T-helper 2 cell (primary cell): ENCODE results near the gene MIER2.

Experiments used
- DNase-seq, 5 experiments: peaks; one replicate each; pipeline versions ENCODE4 v3.0.0 to v3.0.0-alpha.2; 2012 to 2022

Gene MIER2

DNA sequence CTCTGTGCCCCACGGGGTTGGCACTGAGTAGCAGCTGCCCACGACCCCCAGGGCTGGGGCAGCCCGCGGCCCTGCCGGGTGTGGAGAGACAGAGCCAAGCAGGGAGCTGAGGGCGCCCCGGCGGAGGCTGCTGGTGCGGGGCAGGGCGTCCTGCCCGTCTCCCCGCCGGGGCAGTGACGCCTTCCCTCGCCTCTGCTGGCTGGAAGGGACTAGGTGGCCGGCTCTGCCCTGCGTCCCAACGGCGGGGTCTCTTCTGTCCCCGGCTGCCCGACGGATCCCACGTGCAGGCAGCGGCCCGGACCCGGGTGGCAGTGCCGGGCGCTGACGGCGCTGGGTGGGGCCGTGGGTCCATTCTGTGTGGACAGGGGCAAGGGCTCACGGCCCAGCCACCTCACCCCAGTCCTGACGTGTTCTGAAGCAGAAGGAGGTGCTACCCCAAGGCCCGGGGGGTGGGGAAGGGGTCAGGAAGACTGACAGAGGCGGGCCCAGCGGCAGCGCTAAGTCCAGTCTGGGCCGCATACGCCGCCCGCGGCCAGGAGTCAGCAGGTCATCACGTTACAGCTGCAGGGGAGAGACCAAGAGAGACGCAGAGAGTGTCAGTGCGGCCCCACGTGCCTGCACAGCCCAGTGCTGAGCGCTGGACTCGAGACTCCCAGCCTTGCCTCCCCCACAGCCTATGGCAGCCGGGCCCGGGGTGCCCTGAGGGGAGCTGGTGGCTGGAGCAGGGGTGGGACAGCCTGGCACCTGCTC lies 38.3 kb downstream of the MIER2 start:
- no peak for DNase-seq

- DNase-seq, result no peak
Observed at GRCh38 chr19:305240-306150, 39.1 kb downstream of the MIER2 start.

GRCh38 chr19:296476-297225 lies 47.9 kb downstream of the MIER2 start:
- DNase-seq, result no peak

DNA sequence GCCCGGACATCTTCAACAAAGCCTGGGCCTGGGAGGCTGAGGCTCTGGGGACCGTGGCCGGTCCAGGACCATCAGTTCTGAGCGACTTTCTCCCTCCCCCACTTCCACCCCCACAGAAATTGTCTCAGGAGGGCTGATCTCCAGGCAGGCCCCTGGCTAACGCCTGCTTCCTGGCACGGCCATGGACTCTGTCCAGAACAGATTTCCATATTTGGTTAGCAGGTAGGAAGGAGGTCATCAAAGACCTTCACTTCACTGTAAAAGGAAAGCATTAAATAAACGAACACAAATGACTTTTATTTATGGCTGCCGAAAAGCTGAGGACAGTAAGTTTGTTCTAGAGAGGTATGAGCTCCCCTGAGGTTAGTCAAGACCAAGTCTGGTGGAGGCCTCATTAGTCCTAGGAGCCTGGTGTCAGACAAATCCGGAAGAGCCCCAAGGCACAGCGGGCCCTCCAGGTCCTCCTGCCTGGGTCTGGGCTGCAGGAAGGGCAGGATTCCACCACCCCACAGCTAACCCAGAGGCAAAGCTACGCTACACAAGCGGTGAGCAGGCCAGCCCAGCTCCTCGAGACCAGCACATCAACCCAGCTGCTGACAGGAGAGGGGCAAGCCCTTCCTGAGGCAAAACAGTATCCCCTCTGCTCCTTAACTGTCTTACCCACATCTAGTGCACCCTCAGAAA lies 48.8 kb downstream of the MIER2 start:
- DNase-seq, result no peak

- DNase-seq, result peak in 2 of 5 experiments; percentile 26 to 32
Observed at GRCh38 chr19:294946-295686, 49.5 kb downstream of the MIER2 start.

GRCh38 chr19:294341-294945 lies 50.2 kb downstream of the MIER2 start:
- no peak for DNase-seq

DNA sequence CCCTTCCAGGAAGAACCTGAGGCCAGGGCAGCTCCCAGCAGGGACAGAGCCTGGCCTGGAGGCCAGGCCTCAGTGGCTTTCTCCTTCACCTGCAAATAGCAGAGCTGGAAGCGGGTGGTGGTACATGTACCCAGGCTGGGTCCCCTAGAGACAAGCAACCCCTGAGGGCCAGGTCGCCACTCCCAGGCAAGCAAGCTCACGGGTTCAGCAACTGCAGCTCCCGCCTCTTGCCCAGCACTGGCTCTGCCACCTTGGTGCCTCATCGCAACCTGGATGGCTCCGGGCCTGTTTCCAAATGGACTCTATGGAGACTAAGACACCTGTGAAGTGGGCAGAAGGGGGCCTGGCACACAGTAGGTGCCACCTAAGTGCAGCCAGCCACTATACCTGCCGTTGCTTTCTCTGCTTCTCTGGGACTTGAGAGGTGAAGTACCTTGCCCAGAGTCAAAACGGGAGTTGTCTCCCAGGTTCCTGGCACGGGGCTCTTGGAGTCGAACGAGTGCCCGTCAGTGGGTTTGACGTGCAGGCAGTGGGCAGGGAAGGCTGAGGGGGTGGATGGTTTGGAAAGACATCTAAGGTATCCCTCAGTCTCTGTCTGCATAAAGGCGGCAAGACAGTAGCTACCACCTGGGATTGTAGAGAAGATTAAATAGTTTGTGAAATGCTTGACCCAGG lies 51.0 kb downstream of the MIER2 start:
- no peak for DNase-seq

- no peak for DNase-seq
Observed at GRCh38 chr19:292951-293350, 51.6 kb downstream of the MIER2 start.

DNA sequence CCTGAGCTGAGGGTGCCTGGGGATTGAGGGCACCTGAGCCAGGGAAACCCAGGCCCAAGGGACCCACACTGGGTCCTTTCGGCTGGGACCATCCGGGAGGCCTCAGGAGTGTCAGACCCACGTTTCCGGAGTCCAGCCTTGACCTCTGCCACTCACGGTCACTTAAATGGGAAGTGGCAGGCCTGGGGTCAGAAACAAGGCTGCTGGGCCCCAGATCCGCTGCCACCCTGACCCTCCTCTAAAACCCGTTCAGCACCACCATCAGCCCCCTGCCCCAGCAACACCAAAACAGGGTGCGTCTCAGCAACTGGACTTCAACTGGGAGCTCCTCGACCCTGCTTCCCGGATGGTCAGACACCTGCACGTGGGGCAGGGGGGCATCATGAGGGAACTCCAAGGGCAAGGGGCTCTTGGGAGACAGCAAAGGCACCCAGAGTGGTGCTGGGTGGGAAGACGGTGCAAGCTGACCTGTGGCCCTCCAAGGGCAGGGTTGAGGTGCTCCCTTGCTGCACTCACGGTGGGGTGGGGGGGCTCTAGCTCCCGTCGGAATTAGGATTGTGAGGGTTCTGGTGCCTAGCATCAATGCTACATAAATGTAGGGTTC lies 52.2 kb downstream of the MIER2 start:
- DNase-seq, result no peak

DNA sequence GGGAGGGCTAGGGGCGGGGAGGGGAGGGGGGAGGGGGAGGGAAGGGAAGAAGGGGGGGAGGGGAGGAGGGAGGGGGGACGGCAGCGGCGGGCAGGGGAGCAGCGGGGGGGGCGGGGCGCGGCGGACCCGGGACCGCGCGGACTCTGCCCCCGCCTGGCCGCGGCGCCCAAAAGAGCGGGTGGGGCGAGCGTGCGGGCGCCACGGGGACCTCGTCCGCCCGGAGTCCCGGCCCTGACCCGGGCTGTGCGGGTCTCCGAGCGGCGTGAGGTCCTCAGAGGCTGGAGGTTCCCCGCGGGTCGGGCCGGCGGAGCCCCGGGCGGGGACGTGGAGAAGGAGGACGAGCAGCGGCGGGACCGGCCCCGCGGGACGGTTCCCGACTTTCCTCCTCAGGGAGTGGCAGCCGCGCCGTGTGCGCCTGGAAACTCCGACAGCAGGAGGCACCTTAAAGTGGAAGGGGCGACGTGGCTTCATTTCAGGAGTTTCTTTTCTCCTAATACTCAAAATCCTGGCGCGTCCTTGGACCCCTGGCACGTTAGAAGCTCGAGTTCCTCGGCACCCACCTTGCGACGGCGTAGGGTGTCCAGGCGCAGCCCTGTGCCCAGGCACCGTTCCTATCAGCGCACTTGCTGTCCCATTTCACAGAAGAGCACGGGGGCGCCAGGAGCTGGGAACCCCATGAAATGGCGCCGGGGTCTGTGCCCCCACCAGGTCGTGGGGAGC lies 52.9 kb downstream of the MIER2 start:
- DNase-seq, result no peak

- no peak for DNase-seq
Observed at GRCh38 chr19:291006-291521, 53.5 kb downstream of the MIER2 start, which contains the start of gene PLPP2. Gene PLPP2, minus strand, starts transcription at chr19:291403. Its CDS starts 67 bp downstream, at chr19:291336.

GRCh38 chr19:290372-291005 lies 54.1 kb downstream of the MIER2 start:
- DNase-seq, result no peak

GRCh38 chr19:289651-290371 lies 54.8 kb downstream of the MIER2 start:
- peak in 2 of 5 experiments; percentile 15 to 32 for DNase-seq

- no peak for DNase-seq
Observed at GRCh38 chr19:288911-289310, 55.7 kb downstream of the MIER2 start.

DNA sequence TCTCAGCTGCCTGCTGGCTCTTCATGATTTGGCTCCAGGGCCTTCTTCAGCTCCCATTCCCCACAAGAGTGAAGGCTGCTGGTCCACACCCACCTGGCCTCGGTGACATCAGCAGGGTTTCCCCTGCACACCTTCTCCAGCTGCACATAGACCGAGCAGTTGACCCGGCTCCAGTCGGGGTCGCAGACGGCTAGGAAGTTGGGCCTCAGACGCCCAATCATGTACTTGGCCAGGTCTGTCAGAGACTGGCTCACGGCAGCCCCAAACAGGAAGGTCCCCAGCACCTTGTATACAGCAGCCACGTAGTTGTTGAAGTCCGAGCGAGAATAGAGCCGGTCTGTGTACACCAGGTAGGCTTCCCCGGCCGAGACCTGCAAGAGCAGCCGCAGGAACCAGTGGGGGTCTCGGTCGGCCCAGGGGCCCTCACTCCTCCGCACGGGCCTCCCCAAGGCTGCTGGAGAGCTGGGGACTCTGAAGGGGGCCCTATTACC lies 57.2 kb downstream of the MIER2 start:
- no peak for DNase-seq

DNA sequence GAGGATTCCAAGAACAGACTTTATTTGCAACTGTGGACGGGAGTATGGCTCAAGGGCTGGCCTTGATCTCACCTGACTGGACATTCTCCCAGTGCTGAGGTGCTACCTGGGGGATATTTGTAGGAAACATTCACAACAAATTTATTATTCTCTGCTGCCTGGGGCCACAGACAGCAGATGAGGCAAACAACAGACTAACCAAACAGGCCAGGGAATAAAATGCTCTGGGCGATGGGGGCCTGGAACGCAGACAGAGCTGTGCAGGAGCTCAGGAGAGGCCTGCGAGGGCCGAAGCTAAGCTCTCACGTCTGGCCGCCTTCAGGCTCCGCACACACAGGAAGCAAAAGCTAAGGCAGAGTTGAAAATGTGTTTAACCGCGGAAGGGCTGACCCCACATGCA lies 61.2 kb downstream of the MIER2 start:
- DNase-seq, result no peak

- DNase-seq, result no peak
Observed at GRCh38 chr19:282501-282900, 62.1 kb downstream of the MIER2 start.

GRCh38 chr19:281992-282391 lies 62.6 kb downstream of the MIER2 start:
- no peak for DNase-seq
